Cardiac fibroblast (primary cell): ENCODE data around the gene STEAP4.

Source experiments
- DNase-seq, 2 donors: peaks; one replicate each; pipeline versions ENCODE4 v3.0.0 to v3.0.0-alpha.2; 2010; ENCODE audit warnings: low read depth in 2 of 2
- H3K4me3 ChIP-seq, 2 donors: replicated peaks in 1 of 2; 1 replicate in 1 of 2; 2 replicates in 1 of 2; pipeline ENCODE4 v1.5.1; 2011; ENCODE audit warnings: low read depth in 2 of 2, low read length in 2 of 2, mild to moderate bottlenecking in 2 of 2, moderate library complexity in 1 of 2
- TF ChIP-seq, protein P1 (sequence below): IDR thresholded peaks from one replicate; pipeline ENCODE4 v1.5.1; 2011; ENCODE audit warnings: low read depth, mild to moderate bottlenecking, low read length, inconsistent platforms

STEAP4 gene

DNA sequence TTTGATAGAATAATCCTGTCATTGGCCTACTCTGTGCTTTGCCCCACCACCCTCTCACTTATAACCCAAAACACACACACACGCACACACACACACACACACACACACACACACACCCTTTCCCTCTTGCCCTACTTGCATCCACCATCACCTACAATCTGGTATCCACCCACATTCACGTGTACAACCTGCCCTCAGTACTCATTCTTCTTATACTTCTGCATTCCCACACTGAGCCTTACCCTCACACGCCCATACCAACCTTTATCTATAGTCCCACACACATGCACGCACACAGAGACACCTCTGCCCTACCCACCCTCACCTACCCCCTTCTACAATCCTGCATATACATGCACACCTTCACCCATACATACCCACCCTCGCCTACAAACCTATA lies 76.0 kb downstream of the STEAP4 start:
- DNase-seq, result no peak
- TF ChIP-seq, protein P1, sequence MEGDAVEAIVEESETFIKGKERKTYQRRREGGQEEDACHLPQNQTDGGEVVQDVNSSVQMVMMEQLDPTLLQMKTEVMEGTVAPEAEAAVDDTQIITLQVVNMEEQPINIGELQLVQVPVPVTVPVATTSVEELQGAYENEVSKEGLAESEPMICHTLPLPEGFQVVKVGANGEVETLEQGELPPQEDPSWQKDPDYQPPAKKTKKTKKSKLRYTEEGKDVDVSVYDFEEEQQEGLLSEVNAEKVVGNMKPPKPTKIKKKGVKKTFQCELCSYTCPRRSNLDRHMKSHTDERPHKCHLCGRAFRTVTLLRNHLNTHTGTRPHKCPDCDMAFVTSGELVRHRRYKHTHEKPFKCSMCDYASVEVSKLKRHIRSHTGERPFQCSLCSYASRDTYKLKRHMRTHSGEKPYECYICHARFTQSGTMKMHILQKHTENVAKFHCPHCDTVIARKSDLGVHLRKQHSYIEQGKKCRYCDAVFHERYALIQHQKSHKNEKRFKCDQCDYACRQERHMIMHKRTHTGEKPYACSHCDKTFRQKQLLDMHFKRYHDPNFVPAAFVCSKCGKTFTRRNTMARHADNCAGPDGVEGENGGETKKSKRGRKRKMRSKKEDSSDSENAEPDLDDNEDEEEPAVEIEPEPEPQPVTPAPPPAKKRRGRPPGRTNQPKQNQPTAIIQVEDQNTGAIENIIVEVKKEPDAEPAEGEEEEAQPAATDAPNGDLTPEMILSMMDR, result no peak
- H3K4me3 ChIP-seq, result no peak overlapping the region

DNA sequence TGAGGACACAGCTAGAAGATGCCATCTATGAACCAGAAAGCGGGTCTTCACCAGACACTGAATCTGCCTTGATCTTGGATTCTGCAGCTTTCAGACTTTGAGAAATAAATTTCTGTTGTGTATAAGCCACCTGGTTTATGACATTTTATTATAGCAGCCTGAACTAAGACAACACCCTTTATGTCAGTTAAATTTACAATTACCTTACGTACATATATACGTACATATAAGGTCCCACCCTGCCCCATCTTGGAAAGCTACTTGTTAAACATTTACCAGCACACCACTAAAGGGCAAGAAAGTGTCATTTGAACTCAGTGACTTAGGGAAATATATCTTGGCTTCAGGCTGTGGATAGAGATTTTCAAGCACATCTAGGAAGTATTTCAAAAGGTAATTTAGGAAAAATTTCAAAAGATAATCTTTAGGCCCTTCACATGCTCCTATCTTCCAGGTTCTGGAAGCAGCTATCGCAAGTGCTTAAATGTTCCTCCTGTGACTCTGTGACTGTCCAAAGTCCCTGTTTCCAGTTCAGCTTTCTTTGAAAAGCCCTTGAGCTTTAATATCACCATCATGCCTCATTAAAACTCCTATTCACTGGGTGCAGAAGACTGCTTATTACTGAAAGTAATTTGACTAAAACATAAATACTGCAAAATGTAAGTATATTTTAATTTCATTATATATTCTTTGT lies 77.2 kb downstream of the STEAP4 start:
- H3K4me3 ChIP-seq, result no peak overlapping the region
- TF ChIP-seq, protein P1, result no peak
- no peak for DNase-seq

DNA sequence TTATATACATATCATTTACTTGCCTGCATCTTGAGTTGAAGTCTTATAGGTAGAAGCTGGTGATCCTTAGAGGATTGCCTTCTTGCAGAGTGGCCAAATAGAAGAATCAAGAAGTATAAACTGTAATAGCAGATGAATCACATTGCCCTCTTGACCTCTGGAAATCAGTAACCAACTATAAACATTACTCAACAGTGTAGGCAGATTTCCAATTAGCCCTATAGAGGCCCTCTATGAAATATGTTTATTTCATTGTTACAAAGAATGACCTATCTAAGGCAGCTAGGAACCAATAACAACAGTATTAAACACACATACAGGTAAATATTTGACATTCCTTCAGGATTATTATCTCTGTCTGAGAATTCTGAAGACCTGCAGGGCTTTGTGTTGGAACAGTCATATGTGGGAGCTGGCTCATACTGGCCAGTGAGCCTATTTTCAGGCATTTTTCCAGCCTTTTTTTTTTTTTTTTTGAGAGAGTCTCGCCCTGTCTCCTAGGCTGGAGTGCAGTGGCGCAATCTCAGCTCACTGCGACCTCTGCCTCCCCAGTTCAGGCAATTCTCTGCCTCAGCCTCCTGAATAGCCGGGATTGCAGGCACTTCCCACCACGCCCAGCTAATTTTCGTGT lies 79.7 kb downstream of the STEAP4 start:
- peak; percentile 78 to 84 for DNase-seq
- TF ChIP-seq, protein P1, result no peak
- H3K4me3 ChIP-seq, result no peak overlapping the region

DNA sequence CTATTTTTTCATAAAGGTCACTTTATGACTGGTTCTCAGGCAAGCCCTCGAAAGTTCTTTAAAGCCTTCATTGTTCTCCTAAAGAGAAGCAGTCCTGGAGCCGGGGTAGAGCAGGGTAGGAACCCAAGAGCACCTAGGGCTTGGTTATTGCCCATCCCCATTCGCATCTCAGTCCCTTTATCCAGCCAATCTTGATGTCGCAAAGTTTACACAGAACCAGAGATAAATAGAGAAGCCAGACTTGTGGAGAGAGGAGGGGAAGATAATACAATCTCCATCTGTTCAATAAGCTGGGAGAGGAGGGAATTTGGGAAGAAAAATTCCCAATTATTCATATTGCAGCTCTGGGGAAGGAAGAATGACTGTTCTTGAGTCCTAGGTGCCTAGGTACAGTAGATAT lies 80.5 kb downstream of the STEAP4 start:
- TF ChIP-seq, protein P1, result no peak
- no peak for DNase-seq
- no peak overlapping the region for H3K4me3 ChIP-seq

DNA sequence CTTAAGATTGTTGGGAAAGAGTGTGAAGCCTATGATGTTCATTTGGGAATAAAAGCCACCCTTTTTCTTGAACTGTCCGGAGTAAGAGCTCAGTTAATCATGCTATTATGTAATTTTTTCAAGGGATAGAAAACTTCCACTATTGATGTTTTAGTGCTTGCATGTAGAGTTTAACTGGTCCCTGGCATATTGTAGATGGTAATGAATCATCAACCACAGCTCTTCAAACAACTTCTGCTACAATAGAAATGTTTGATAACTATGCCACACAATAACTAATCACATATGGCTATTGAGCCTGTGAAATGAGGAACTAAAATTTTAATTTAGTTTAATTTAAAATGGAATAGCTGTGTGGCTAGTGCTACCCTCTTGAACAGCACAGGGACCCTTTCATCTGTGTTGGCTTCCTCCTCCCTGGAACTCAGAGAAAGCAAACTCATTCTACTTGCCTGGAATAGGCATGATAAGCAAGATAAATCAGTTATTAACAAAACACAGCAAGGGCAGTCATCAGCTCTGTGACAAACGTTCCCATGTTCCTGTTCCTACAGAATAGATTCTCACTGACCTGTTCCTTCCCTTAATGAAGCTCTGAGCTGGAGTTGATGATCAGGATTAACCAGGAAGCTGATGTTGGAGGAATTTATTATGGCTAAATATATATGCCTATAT lies 82.0 kb downstream of the STEAP4 start:
- H3K4me3 ChIP-seq, result no peak overlapping the region
- TF ChIP-seq, protein P1, result no peak
- peak; percentile 36 to 67 for DNase-seq

DNA sequence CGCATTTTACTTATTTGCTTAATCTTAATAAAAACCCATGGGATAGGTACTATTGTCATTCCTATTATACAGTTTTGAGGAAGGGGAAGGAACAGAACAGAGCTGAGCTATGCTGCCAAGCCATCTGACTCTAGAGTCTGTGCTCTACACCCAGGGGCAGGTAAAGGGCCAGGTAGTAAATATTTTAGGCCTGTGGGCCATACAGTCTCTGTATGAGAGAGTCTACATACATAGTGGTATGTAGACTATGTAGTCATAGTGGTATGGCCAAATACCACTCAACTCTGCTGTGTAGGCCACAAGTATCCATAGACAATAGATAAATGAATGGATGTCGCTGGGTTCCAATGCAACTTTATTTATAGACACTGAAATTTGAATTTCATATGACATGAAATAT lies 83.4 kb downstream of the STEAP4 start:
- H3K4me3 ChIP-seq, result no peak overlapping the region
- no peak for DNase-seq
- TF ChIP-seq, protein P1, result no peak
